ENCODE data around the gene LHX3.
A peak's percentile ranks its signal among the peaks of the same experiment; 100 is the strongest.

Gene LHX3

GRCh38 chr9:136191960-136192286 is 13.0 kb downstream of the LHX3 start:
- TF ChIP-seq MYC (IDR thresholded peaks at IDR 0.05; ENCODE audit: low read depth, low read length): no peak
- TF ChIP-seq MAX (IDR thresholded peaks at IDR 0.05; ENCODE audit: low read depth, low read length): no peak
- no peak overlapping the region for H3K4me3 ChIP-seq (ENCODE audit: low read depth, low read length)
- no peak for DNase-seq (ENCODE audit: low read depth)

GRCh38 chr9:136191099-136191959 is 13.6 kb downstream of the LHX3 start:
- no peak for TF ChIP-seq CTCF (IDR thresholded peaks at IDR 0.05; ENCODE audit: low read depth, low read length)
- no peak for TF ChIP-seq MYC (IDR thresholded peaks at IDR 0.05; ENCODE audit: low read depth, low read length)
- DNase-seq (ENCODE audit: low read depth): no peak
- no peak overlapping the region for H3K4me3 ChIP-seq (ENCODE audit: low read depth, low read length)

- no peak for DNase-seq (ENCODE audit: low read depth)
- no peak overlapping the region for H3K4me3 ChIP-seq (ENCODE audit: low read depth, low read length)
- no peak for TF ChIP-seq CTCF (IDR thresholded peaks at IDR 0.05; ENCODE audit: low read depth, low read length)
- TF ChIP-seq POLR2A (IDR thresholded peaks at IDR 0.05; ENCODE audit: extremely low read depth, insufficient read length): no peak
- no peak for TF ChIP-seq MAX (IDR thresholded peaks at IDR 0.05; ENCODE audit: low read depth, low read length)
- TF ChIP-seq MYC (IDR thresholded peaks at IDR 0.05; ENCODE audit: low read depth, low read length): no peak
Measured at GRCh38 chr9:136190656-136191055, 14.3 kb downstream of the LHX3 start.

GRCh38 chr9:136190237-136190601 is 14.7 kb downstream of the LHX3 start:
- no peak overlapping the region for H3K4me3 ChIP-seq (ENCODE audit: low read depth, low read length)
- no peak for DNase-seq (ENCODE audit: low read depth)

GRCh38 chr9:136189394-136190236 is 15.3 kb downstream of the LHX3 start:
- no peak overlapping the region for H3K4me3 ChIP-seq (ENCODE audit: low read depth, low read length)
- DNase-seq (ENCODE audit: low read depth): peak; percentile 77
- TF ChIP-seq POLR2A (IDR thresholded peaks at IDR 0.05; ENCODE audit: extremely low read depth, insufficient read length) (no peak), CTCF (IDR thresholded peaks at IDR 0.05; ENCODE audit: low read depth, low read length) (no peak), MYC (IDR thresholded peaks at IDR 0.05; ENCODE audit: low read depth, low read length) (no peak), MAX (IDR thresholded peaks at IDR 0.05; ENCODE audit: low read depth, low read length) (no peak)

More at GRCh38 chr9:136190237-136190601, 14.7 kb downstream of the LHX3 start:
- TF ChIP-seq CTCF (IDR thresholded peaks at IDR 0.05; ENCODE audit: low read depth, low read length): no peak
- TF ChIP-seq MAX (IDR thresholded peaks at IDR 0.05; ENCODE audit: low read depth, low read length): no peak
- TF ChIP-seq MYC (IDR thresholded peaks at IDR 0.05; ENCODE audit: low read depth, low read length): no peak
- no peak for TF ChIP-seq POLR2A (IDR thresholded peaks at IDR 0.05; ENCODE audit: extremely low read depth, insufficient read length)

All from NB4 (cell line).